SW480 (cell line): ENCODE measurements around the gene EMP2.
"Not testable (repeated sequence)": the region's sequence is repeated elsewhere in the genome, so short reads cannot be mapped to it uniquely, and the experiment has no call there.

Source experiments
- DNase-seq: peaks from one replicate; pipeline ENCODE4 v3.0.0-alpha.2; 2016; ENCODE audit warnings: low spot score

Gene EMP2

DNA sequence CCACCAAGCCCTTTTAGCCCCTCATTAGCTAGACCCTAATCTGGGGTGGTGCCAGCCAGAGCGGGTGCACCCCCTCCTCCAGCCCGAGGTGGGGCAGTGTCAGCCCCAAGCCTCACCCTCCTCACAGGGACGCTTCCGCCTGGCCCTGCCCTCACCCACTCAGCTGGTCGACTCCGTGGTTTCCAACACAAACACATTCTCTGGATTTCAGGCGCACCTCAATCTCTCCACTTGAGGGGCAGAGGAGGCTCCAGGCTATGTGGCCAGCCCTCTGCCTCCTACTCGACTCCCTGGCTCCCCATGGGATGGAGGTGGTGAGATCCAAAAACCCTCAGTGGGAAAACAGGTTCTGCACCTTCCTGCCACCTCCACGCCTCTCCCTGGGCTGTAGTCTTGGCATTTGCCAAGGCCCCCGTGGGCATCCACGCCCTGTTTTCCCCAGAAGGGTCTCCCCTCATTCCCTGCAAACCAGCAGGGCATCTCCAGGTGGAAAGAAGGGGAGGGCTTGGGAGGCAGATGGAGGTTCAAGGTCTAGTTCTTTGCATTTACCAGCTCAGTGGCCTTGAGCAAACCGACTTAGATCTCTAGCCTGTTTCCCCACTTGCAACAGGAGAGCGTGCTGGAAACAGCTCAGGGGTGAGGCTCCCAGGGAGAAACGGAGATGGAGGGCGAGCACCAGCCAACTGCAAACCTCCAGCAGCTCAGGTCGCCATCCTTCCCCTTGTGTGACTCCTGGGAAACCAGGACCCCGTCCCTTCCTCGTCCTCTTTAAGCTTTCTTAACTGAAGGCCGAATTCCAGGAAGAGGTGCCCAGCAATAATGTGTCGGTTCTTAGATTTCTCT is 1.7 kb downstream of the EMP2 start:
- peak; percentile 79 for DNase-seq

GRCh38 chr16:10577305-10578202 is 2.8 kb downstream of the EMP2 start:
- DNase-seq = peak; percentile 30

- no peak for DNase-seq
Measured at GRCh38 chr16:10576390-10577304, 3.8 kb downstream of the EMP2 start.

- no peak for DNase-seq
Measured at GRCh38 chr16:10575506-10576130, 4.8 kb downstream of the EMP2 start.

DNA sequence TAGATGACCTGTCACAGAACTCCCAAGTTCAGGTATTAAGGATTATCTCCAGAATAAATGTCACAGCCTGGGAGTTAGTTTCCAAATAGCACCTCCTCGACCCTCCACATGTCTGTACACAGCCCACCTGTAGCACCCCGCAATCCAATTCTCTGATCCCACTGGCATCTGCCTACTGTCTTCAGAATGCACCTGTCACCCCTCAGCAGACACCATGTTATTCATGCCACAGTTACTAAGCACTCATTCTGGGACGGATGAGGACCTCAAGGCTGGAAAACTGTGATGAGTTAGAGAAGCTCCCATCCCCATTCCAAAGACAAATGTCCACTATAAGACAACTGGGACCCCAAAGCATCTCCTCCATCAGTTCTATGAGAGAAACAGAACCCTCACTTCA is 7.8 kb downstream of the EMP2 start:
- no peak for DNase-seq

DNA sequence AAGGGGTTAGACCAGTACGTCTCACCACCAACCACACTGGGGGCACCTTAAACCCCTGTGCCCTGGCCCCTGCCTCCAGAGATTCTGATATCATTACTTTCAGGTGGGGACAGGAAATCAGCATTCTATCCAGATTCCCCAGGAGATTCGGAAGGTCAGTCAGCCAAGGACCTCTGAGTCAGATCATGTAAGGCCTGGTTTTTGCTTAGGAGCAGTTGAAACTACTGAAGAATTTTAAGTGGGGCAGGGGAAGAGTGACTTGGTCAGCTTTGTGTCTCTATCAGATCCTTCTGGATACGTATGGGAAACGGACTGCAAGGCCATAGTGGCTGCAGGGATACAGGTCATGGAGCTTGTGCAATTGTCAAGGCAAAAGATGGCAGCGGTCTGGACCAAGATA is 9.0 kb downstream of the EMP2 start:
- no peak for DNase-seq

DNA sequence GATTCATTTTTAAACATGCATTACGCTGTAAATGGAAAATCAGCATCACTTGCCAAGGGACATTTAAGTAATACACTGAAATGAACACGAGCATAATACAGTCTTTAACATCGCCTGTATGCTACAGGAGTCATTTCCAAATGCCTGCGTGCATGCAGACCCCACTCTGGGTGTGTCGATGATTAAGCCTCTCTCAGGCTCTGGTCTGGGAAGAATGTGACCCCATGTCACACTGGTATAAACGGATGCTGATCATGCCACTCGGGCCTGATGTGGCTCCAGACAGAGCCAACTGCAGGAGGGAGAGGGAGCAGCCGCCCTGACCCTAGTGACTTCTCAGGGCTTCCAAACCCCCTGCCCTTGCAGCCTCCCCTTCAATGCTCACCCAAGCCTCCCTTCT is 10.8 kb downstream of the EMP2 start:
- DNase-seq = no peak

GRCh38 chr16:10566613-10567012 is 13.8 kb downstream of the EMP2 start:
- DNase-seq = peak; percentile 7

GRCh38 chr16:10565167-10565566 is 15.2 kb downstream of the EMP2 start:
- DNase-seq = no peak

- DNase-seq = no peak
Measured at GRCh38 chr16:10564591-10564990, 15.8 kb downstream of the EMP2 start.

DNA sequence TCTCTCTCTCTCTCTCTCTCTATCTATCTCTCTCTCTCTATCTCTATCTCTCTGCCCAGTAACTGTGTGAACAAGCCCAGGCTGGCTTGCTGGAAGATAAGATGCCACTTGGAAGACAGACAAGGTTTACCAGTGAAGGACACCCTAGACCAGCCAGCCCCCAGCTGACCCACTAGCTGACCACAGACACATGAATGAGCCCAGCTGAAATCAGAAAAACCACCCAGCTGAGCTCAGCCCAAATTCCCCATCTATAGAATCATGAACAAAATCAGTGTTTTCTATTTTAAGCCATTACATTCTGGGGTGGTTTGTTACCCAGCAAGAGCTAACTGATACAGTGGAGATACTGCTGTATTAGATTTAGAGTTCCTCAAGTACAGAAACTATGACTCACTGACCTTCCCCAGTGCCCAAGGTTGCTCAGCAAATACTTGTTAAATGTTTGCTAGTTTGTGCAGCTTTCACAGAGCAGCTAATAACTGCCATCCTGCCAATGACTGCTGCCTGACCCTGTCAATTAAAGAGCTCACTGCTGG is 18.0 kb downstream of the EMP2 start:
- no peak for DNase-seq

GRCh38 chr16:10561425-10561824 is 19.0 kb downstream of the EMP2 start:
- DNase-seq = no peak

- DNase-seq = no peak
Measured at GRCh38 chr16:10561001-10561400, 19.4 kb downstream of the EMP2 start.

GRCh38 chr16:10559792-10560191 is 20.6 kb downstream of the EMP2 start:
- DNase-seq = not testable (repeated sequence)

- DNase-seq = no peak
Measured at GRCh38 chr16:10558746-10559641, 21.4 kb downstream of the EMP2 start.

GRCh38 chr16:10558305-10558704 is 22.1 kb downstream of the EMP2 start:
- no peak for DNase-seq

DNA sequence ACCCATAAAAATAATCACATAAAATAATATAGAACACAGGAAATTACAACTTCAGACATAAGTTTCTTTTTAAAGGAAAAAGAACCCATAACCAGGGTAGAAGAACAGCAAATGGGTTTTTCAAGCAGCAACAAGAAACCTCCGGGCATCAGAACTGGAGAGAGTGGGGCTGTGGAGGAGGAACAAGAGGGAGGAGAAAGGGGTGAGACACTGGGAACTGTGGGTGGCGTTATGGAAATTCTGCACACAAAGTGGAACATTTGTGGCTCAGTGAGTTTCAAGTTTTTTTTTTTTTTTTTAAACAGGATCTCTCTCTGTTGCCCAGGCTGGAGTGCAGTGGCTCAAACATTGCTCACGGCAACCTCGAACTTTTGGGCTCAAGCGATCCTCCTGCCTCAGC is 22.6 kb downstream of the EMP2 start:
- no peak for DNase-seq

DNA sequence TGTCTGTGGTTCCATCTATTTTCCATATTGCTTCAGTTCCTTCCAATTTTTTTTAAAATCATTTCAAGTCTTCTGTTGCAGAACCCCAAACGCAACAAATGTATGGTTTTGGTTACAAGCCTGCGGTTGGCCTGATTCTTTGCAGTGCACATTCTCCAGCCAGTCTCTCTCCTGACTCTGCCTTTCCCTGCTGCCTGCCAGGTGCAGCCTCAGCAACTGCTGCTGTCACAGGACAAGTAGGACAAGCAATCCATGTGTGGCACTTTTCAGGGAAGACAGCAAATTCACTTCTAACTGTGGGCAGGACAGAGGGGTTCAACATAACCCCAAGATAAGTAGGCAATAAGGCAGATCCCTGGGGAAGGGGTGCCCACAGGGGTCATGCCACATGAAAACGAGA is 24.2 kb downstream of the EMP2 start:
- DNase-seq = no peak

DNA sequence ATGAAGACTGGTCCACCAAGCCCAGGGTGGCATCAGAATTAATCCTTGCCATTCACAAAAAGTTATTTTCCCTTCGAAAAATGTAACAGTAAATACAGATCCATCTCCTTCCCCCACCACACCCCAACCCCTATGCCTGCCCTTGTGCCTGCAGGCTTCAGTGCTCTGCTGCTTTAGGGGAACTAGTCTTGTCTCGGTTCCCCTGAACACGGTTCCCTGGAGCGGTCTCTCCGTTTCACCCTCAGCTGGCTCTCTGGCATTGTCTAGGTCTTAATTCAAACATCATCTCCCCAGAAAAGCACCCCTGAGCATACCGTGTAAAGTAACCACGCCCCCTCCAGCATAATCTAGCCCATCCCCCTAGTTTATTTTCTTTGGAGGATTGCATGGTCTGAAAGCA is 25.8 kb downstream of the EMP2 start:
- DNase-seq = no peak

DNA sequence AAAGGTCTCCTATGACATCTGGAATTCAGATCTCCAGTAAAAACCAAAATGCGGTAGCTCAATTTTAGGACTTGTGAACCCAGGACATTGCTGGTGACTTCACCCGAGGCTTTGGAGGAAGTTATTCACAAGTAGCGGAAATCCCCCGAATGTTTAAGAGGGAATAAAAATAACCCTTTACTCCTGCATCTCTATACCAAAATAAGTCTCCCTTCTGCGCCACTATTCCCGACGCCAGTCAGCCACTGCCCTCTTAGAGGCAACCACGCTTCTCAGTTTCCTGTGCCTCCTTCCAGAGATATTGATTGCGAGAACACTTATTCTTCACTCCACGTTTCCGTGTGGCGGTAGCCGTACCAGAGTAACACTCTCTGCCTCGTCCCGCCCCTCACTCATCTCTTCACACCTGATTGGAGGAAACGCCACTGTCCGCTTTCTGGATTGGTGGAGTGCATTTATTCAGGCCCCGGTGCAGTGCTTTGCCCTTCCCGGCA is 27.4 kb downstream of the EMP2 start:
- DNase-seq = no peak
